ENCODE results near the gene SAP25. TPM values are rescaled to one million over a fixed set of nuclear protein-coding genes. Genes with fewer than 3 reads are reported as not detected.
A peak's percentile ranks its signal among the peaks of the same experiment; 100 is the strongest.
"Not testable (repeated sequence)": the region's sequence is repeated elsewhere in the genome, so short reads cannot be mapped to it uniquely, and the experiment has no call there.

Gene SAP25
- total and polyA plus RNA-seq, 2 donors (not counting 1 experiment from before 2014, with no cell fraction given), result 51.7 to 71.9 TPM

- no peak for ATAC-seq (ENCODE audit: low read depth)
- peaks cover 9 to 22% of the 10 kb centered on the region in 2 donors for H3K4me1 ChIP-seq (ENCODE audit: control insufficient read depth in 2 of 2, insufficient read depth in 2 of 2, low read length in 2 of 2)
- peaks cover 0 to 18% of the 10 kb centered on the region in 2 experiments for H3K36me3 ChIP-seq (replicated peaks in 1 of 2; ENCODE audit: control extremely low read depth in 1 of 2, control insufficient read depth in 1 of 2, extremely low read depth in 1 of 2, insufficient read depth in 2 of 2, low read length in 1 of 2)
- no peaks in the 10 kb centered on the region for H3K27me3 ChIP-seq (replicated peaks in 1 of 4; ENCODE audit: control extremely low read depth in 1 of 4, control insufficient read depth in 3 of 4, insufficient read depth in 4 of 4, low read length in 3 of 4)
- peaks cover 0 to 3% (median 0%) of the 10 kb centered on the region in 3 donors for H3K9me3 ChIP-seq (ENCODE audit: control extremely low read depth in 1 of 3, control insufficient read depth in 2 of 3, insufficient read depth in 1 of 3, low read length in 2 of 3)
- POLR2A ChIA-PET, result no interaction called here
- TF ChIP-seq, protein P1, sequence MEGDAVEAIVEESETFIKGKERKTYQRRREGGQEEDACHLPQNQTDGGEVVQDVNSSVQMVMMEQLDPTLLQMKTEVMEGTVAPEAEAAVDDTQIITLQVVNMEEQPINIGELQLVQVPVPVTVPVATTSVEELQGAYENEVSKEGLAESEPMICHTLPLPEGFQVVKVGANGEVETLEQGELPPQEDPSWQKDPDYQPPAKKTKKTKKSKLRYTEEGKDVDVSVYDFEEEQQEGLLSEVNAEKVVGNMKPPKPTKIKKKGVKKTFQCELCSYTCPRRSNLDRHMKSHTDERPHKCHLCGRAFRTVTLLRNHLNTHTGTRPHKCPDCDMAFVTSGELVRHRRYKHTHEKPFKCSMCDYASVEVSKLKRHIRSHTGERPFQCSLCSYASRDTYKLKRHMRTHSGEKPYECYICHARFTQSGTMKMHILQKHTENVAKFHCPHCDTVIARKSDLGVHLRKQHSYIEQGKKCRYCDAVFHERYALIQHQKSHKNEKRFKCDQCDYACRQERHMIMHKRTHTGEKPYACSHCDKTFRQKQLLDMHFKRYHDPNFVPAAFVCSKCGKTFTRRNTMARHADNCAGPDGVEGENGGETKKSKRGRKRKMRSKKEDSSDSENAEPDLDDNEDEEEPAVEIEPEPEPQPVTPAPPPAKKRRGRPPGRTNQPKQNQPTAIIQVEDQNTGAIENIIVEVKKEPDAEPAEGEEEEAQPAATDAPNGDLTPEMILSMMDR (IDR thresholded peaks at IDR 0.05), result no peak
- TF ChIP-seq EZH2 (IDR thresholded peaks at IDR 0.05; ENCODE audit: borderline replicate concordance, insufficient read depth, low read depth, low read length, poor library complexity, severe bottlenecking), result no peak
- H3K27me3 Mint-ChIP-seq, result no peaks in the 10 kb centered on the region
- H3K27ac Mint-ChIP-seq, result no peak overlapping the region
- no peak overlapping the region for H3K4me3 ChIP-seq (ENCODE audit: control extremely low read depth in 1 of 5, extremely low read depth in 1 of 5, insufficient read depth in 1 of 5, low read depth in 2 of 5, low read length in 4 of 5)
- H3K4me1 Mint-ChIP-seq, result peaks cover 14% of the 10 kb centered on the region
- peaks cover 7% of the 10 kb centered on the region for H3K79me2 ChIP-seq (ENCODE audit: control insufficient read depth, insufficient read depth, low read length)
- CTCF ChIA-PET, result interaction anchor here (1.3 to 2.2 kb wide), 2 partner anchors 11 to 84 kb away, joined by 3 to 9 read pairs; no protein-coding TSS in a partner anchor
- H3K4me3 Mint-ChIP-seq, result no peak overlapping the region
- intact Hi-C loops (cut with micrococcal nuclease), result no loop called here
- H3K27ac ChIP-seq (ENCODE audit: low read length in 2 of 2), result no peak overlapping the region
- DNase-seq, result no peak
- H3K9me3 Mint-ChIP-seq (ENCODE audit: insufficient read depth), result no peaks in the 10 kb centered on the region
- 94% methylated on average over 3 of the region's 3 CpGs for WGBS (ENCODE audit: insufficient coverage)
- H3K9ac ChIP-seq (ENCODE audit: low read length), result no peak overlapping the region
- H2AFZ ChIP-seq (ENCODE audit: insufficient read depth, low read depth, low read length, poor library complexity, severe bottlenecking), result no peak overlapping the region
- no peak overlapping the region for H3K4me2 ChIP-seq (replicated peaks; ENCODE audit: low read depth, low read length, poor library complexity, severe bottlenecking)
- H4K20me1 ChIP-seq (ENCODE audit: control insufficient read depth, insufficient read depth, low read length, poor library complexity, severe bottlenecking), result no peaks in the 10 kb centered on the region
These were observed 20.7 kb downstream of the SAP25 start for GRCh38 chr7:100553032-100553431.

GRCh38 chr7:100552532-100552931 is 21.2 kb downstream of the SAP25 start:
- H3K4me3 Mint-ChIP-seq, result no peak overlapping the region
- POLR2A ChIA-PET, result no interaction called here

GRCh38 chr7:100548446-100548845 is 25.3 kb downstream of the SAP25 start:
- H3K9ac ChIP-seq (ENCODE audit: low read length); H3K4me3 Mint-ChIP-seq; H3K9me3 Mint-ChIP-seq (ENCODE audit: insufficient read depth); intact Hi-C loops (cut with micrococcal nuclease); H3K27me3 ChIP-seq (replicated peaks in 1 of 4; ENCODE audit: control extremely low read depth in 1 of 4, control insufficient read depth in 3 of 4, insufficient read depth in 4 of 4, low read length in 3 of 4); ATAC-seq (ENCODE audit: low read depth); H3K4me3 ChIP-seq (ENCODE audit: control extremely low read depth in 1 of 5, extremely low read depth in 1 of 5, insufficient read depth in 1 of 5, low read depth in 2 of 5, low read length in 4 of 5); DNase-seq; H2AFZ ChIP-seq (ENCODE audit: insufficient read depth, low read depth, low read length, poor library complexity, severe bottlenecking); H4K20me1 ChIP-seq (ENCODE audit: control insufficient read depth, insufficient read depth, low read length, poor library complexity, severe bottlenecking); H3K4me2 ChIP-seq (replicated peaks; ENCODE audit: low read depth, low read length, poor library complexity, severe bottlenecking); H3K27me3 Mint-ChIP-seq; H3K36me3 ChIP-seq (replicated peaks in 1 of 2; ENCODE audit: control extremely low read depth in 1 of 2, control insufficient read depth in 1 of 2, extremely low read depth in 1 of 2, insufficient read depth in 2 of 2, low read length in 1 of 2); H3K9me3 ChIP-seq (ENCODE audit: control extremely low read depth in 1 of 3, control insufficient read depth in 2 of 3, insufficient read depth in 1 of 3, low read length in 2 of 3); POLR2A ChIA-PET: not testable (repeated sequence)
- H3K4me1 ChIP-seq (ENCODE audit: control insufficient read depth in 2 of 2, insufficient read depth in 2 of 2, low read length in 2 of 2), result peaks cover 38 to 56% of the 10 kb centered on the region in 2 donors
- H3K79me2 ChIP-seq (ENCODE audit: control insufficient read depth, insufficient read depth, low read length), result peaks cover 26% of the 10 kb centered on the region
- H3K27ac ChIP-seq (ENCODE audit: low read length in 2 of 2), result peak overlapping the region in 1 of 2 donors; percentile 38
- Mint-ChIP-seq H3K27ac (peak overlapping the region; percentile 77), H3K4me1 (peaks cover 59% of the 10 kb centered on the region)
- 84% methylated on average over 2 of the region's 5 CpGs for WGBS (ENCODE audit: insufficient coverage)
- CTCF ChIA-PET, result interaction anchor here (0.6 to 6.5 kb wide), 5 partner anchors 11 to 172 kb away, joined by 3 to 67 read pairs (median 4); partner anchors contain the start of gene EPO

More at GRCh38 chr7:100552532-100552931, 21.2 kb downstream of the SAP25 start:
- H3K79me2 ChIP-seq (ENCODE audit: control insufficient read depth, insufficient read depth, low read length), result peaks cover 7% of the 10 kb centered on the region
- H3K9me3 ChIP-seq (ENCODE audit: control extremely low read depth in 1 of 3, control insufficient read depth in 2 of 3, insufficient read depth in 1 of 3, low read length in 2 of 3), result peaks cover 0 to 3% (median 0%) of the 10 kb centered on the region in 3 donors
- peaks cover 0 to 18% of the 10 kb centered on the region in 2 experiments for H3K36me3 ChIP-seq (replicated peaks in 1 of 2; ENCODE audit: control extremely low read depth in 1 of 2, control insufficient read depth in 1 of 2, extremely low read depth in 1 of 2, insufficient read depth in 2 of 2, low read length in 1 of 2)
- no peak overlapping the region for H3K9ac ChIP-seq (ENCODE audit: low read length)
- no peak for ATAC-seq (ENCODE audit: low read depth)
- peaks cover 14 to 27% of the 10 kb centered on the region in 2 donors for H3K4me1 ChIP-seq (ENCODE audit: control insufficient read depth in 2 of 2, insufficient read depth in 2 of 2, low read length in 2 of 2)
- no peaks in the 10 kb centered on the region for H4K20me1 ChIP-seq (ENCODE audit: control insufficient read depth, insufficient read depth, low read length, poor library complexity, severe bottlenecking)
- Mint-ChIP-seq H3K4me1 (peaks cover 19% of the 10 kb centered on the region), H3K9me3 (ENCODE audit: insufficient read depth) (no peaks in the 10 kb centered on the region), H3K27me3 (no peaks in the 10 kb centered on the region), H3K27ac (no peak overlapping the region)
- DNase-seq, result no peak
- no peak overlapping the region for H2AFZ ChIP-seq (ENCODE audit: insufficient read depth, low read depth, low read length, poor library complexity, severe bottlenecking)
- no peak overlapping the region for H3K27ac ChIP-seq (ENCODE audit: low read length in 2 of 2)
- 100% methylated on average over 2 of the region's 2 CpGs for WGBS (ENCODE audit: insufficient coverage)
- TF ChIP-seq EZH2 (IDR thresholded peaks at IDR 0.05; ENCODE audit: borderline replicate concordance, insufficient read depth, low read depth, low read length, poor library complexity, severe bottlenecking), result no peak
- TF ChIP-seq, protein P1 (IDR thresholded peaks at IDR 0.05), result no peak
- no peak overlapping the region for H3K4me3 ChIP-seq (ENCODE audit: control extremely low read depth in 1 of 5, extremely low read depth in 1 of 5, insufficient read depth in 1 of 5, low read depth in 2 of 5, low read length in 4 of 5)
- no peak overlapping the region for H3K4me2 ChIP-seq (replicated peaks; ENCODE audit: low read depth, low read length, poor library complexity, severe bottlenecking)
- H3K27me3 ChIP-seq (replicated peaks in 1 of 4; ENCODE audit: control extremely low read depth in 1 of 4, control insufficient read depth in 3 of 4, insufficient read depth in 4 of 4, low read length in 3 of 4), result no peaks in the 10 kb centered on the region
- intact Hi-C loops (cut with micrococcal nuclease), result no loop called here
- CTCF ChIA-PET, result no interaction called here
